ENCODE results near the gene TKFC.

Gene TKFC

DNA sequence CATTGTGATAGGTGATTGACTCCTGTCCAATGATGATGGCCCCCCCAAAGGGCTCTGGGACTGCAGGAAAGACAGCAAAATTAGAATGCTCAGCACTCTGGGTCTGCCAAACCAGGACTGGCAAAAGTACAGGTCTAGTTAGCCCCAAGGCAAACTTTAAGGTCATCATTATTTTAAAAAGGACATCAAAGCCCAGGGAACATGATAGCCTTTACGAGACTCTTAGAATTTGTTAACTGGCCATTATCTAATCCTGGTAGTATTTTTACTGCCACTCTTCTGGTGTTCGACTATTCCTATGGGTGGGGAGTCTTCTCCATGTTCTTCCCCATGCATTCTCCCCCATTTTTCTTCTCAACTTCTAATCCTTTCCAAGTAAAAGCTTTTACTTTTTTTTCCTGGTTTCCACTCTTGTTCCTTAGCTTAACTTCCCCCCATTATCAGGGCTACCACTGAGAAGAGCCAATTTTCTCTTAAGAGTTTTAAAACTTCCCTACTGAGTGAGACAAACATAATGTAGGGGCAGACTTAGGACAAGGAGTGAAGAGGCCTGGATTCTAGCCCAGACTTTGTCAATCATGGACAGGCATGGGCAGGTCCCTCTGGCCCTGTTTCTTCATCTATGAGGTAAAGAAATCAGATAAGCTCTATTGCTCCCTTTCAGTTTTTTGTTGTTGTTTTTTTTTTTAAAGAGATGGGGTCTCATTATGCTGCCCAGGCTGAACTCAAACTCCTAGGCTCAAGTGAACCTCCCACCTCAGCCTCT lies 7.2 kb upstream of the TKFC start:
- DNase-seq, result no peak

DNA sequence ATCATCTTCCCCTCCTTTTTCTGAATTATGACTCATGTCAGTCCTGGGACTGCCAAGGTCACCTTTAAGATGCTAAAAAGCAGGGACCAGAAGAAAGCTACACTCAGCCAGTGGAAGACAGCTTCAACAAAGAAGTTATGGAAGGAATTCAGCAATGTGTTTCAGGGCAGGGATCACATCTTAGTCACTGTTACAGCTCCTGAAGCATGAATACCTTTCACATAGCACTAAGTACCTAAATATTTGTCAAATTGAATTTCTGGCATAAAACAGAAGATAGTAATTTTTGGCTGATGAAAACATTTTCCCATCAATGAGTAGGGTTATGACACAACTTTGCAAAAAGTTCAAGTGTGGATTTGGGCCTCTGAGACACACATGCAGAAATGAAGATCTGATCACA lies 5.4 kb upstream of the TKFC start:
- DNase-seq, result no peak

GRCh38 chr11:61328351-61328750 lies 4.7 kb upstream of the TKFC start:
- DNase-seq, result no peak

DNA sequence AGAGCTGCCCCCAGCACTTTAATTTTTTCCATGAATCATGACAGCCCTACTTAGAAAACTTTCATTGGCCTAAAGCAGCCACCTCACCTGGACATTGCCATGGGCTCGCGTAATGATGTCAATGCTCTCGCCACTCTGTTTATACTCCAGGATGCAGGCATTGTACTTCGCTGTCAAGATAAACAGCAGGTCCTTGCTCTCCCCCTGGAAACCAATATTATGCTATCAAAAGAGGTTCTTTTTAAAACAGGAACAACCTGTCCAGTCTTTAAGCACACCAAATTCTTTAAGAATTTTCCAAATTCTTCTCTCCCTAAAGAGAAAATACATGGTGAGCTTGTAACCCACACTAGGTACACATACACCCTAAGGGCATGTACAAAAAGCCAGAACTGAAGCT lies 3.2 kb upstream of the TKFC start:
- DNase-seq, result no peak

DNA sequence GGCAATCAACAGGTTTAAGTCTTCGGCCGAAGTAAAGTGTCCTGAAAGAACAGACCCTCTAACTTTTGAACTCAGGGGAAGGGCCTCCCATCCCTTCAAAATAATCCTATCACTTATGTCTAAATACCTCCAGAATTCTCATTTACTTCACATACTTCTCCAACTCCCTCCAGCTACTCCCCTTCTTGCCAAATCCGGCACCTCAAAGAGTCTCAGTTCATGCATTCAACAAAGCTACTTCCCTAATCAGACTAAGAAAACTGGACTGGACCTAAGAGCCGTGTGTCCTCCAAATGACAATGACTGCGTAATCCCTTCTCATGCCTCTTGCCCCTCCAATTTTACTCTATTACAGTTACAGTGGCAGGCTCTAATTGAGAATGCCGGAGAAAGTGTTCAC lies 1.4 kb upstream of the TKFC start:
- peak; percentile 8 for DNase-seq

- no peak for DNase-seq
Measured at GRCh38 chr11:61332281-61332796, 689 bp upstream of the TKFC start.

DNA sequence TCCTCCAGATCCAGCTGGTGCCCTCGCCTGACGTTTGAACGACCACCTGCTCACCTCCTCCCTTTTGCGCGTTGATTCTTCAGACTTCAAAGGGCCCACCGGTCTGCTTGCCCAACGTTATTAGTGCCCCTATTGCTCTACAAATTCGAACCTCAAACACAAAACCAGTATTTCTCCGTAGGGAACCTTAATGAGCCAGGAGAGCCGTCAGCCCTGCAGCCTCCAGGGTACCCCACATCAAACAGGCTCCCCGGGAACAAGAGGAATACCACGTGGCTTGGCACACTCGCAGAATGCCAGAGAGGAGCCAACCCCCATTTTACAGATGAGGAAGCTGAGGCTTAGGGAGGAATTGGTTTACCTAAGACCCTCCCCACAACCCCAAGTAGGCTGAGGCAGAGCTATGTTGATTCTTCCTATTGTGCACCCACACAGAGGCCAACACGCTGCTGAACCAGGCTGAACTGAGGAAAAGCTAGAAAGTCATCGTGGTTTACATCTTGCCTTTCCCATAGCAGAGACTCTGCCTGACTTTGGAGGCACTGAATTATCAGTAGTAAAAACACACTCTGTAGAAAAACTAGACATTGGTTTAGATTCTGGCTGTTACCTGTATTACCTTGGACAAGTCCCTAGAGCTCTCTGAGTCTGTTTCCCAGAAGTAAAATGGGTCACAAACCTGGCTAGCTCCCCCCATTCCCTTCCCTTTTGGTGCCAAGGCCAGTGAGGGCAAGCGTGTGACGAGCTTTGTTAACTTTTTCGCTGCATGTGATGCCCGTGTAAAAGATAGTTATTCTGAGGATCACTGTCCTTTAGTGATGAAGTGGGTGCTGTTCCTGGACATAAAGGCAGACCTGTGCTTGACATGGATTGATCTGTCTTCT lies 764 bp downstream of the TKFC start:
- no peak for DNase-seq

DNA sequence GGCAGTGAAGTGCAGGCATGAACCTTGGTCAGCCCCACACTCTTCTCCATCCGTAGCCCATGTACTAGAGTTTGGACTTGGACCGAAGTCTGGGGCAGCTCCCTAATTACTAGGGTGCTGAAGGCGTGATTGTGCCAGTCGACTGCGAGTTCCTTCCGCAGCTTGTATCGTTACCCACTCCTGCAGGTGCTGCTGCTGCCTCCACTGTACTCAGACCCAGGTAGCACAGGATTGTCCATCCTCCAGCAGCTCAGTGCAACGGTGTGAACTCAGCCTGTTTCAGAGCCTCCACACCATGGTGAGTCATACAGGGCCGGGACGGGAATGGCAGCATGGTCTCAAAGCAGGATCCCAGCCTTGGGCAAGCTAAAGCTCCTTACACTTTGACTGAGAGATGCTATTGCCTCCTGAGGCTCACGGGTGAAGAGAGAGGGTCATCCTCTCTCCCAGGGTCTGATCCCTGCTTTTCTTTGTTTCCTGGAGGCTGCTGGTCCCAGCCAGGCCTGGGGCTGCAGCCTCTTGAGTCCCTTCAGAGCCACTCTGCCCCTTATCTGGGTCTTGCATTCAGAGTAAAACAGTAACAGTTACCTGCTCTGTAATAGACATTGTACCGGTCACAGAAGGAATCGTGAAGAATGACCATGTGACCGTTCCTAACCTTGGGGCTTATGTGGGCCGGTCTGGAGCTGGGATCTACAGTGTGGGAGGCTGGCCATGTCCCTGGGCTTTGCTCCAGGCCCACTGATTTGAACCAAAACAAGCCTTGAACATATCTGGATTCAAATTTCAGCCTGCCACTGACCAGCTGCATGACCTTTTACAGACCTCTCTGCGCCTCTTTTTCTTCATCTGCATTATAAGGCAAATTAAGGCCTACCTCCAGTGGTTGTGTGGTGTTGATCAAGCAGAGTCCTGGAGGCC lies 1.7 kb downstream of the TKFC start:
- no peak for DNase-seq

GRCh38 chr11:61335355-61335710 lies 2.3 kb downstream of the TKFC start:
- no peak for DNase-seq

GRCh38 chr11:61336171-61336935 lies 3.3 kb downstream of the TKFC start:
- no peak for DNase-seq

DNA sequence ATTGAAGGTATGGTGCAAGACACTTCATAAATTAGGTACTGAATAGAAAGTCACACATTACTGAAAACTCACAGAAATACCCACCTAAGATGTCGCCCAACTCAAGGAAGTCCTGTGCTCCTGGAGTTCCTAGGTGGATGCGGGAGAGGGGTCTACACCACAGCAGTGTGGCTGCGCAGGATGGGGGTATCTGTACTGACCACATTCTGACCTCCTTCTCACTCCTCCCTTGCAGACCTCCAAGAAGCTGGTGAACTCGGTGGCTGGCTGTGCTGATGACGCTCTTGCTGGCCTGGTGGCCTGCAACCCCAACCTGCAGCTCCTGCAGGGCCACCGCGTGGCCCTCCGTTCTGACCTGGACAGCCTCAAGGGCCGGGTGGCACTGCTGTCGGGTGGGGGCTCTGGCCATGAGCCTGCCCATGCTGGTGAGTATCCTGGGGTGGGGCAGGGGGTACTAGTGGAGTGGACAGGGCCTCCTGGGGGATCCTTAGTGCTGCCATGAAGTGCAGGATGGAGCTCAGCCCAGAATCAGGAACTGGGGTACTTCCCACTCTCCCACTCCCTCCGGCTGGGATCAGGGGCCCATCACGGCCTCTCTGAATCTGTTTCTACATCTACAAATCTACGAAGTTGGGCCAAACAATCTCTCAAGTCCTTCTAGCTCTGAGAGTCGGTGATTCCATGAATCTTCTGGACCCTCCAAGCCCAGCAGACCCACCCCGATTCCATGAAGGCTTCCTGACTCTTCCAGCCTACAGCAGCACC lies 4.9 kb downstream of the TKFC start:
- no peak for DNase-seq

DNA sequence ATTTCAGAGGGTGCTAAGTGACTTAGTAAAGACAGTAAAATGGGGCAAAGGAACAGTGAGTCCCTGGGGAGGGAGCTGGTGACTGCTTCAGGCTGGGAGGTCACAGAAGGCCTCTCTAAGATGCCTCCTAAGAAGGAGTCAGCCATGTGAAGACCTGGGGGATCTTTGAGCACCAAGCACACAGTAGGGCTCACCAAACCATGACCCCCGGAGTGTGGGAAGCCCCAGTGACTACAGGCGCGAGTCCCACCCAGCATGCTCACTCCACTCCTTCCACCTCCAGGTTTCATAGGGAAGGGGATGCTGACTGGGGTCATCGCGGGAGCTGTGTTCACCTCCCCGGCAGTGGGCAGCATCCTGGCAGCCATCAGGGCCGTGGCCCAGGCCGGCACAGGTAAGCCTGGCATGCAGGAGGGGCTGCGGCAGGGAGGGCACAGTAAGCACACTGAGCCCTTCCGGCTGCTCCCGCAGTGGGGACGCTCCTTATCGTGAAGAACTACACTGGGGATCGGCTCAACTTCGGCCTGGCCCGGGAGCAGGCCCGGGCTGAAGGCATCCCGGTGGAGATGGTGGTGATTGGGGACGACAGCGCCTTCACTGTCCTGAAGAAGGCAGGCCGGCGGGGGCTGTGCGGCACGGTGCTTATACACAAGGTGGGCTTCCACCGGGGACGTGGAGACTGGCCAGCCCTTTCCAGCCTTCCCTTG lies 5.9 kb downstream of the TKFC start:
- no peak for DNase-seq

DNA sequence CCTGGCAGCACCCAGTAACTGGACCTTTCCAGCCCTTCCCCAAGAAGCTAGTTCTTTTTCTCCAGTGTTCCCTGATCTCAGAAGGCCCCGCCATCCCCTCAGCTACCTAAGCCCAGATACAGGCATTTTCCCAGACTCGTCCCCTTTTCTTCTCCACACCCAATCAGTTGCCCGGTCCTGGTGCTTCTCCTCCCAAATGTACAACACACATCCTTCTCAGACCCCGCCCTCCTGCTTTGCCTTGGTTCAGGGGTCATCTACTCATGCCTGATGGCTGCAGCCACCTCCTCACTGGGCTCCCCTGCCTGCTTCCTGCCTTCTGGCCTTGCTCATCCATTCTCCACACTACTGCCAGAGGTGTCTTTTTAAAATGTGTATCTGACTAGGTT lies 6.5 kb downstream of the TKFC start:
- no peak for DNase-seq

DNA sequence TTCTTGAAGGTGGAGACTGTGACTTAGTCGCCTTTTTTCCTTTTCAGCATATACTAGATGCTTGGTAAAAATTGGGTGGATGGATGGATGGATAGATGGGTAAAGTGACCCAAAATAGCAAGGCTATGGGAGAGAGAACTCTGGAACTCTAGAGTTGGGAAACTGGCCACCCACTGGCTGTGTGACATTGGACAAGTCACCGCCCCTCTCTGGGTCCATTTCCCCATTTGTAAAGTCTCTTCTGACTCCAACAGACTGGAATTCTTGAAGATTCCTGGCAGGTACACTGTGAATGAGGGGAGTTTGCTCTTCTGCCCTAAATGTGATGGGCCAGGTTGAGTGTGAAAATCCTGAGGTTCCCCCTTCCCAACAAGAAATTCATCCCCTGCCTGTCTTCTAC lies 8.0 kb downstream of the TKFC start:
- no peak for DNase-seq

DNA sequence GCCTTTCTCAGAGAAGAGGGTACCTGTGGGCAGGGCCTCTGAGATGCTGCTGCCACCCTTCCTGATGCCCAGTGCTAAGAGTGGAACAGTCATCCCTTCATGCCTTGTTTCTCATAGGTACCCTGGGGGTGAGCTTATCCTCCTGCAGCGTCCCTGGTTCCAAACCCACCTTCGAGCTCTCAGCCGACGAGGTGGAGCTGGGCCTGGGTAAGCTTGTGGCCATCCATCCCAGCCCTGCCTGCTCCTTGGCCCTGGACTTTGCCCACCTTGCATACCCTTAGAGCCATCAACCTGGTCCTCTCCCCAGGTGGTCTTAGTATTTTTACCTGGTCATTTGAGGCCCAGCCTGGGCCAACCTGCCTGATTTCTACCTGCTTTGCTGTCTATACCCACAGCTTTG lies 8.7 kb downstream of the TKFC start:
- no peak for DNase-seq

DNA sequence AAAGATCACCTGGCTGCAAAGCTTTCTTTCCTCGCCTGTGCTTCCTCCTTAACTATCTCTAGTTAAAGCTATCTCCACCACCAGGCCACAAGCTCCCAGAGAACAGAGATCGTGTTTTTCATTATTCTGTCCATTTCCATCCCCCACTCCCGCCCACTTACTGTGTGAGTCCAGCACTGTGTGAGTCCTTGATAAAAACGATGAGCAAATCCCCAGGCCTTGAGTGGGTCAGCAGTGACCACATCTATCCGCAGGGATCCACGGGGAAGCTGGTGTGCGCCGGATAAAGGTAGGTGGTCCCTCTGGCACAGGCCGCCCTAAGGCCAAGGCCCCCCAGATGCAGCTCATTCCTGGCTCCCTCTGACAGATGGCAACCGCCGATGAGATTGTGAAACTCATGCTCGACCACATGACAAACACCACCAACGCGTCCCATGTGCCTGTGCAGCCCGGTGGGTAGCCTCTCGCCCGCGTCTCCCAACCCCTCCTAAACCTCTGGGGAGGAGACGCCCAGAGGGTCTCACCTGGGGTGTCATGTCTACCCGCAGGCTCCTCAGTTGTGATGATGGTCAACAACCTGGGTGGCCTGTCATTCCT lies 9.3 kb downstream of the TKFC start:
- no peak for DNase-seq

DNA sequence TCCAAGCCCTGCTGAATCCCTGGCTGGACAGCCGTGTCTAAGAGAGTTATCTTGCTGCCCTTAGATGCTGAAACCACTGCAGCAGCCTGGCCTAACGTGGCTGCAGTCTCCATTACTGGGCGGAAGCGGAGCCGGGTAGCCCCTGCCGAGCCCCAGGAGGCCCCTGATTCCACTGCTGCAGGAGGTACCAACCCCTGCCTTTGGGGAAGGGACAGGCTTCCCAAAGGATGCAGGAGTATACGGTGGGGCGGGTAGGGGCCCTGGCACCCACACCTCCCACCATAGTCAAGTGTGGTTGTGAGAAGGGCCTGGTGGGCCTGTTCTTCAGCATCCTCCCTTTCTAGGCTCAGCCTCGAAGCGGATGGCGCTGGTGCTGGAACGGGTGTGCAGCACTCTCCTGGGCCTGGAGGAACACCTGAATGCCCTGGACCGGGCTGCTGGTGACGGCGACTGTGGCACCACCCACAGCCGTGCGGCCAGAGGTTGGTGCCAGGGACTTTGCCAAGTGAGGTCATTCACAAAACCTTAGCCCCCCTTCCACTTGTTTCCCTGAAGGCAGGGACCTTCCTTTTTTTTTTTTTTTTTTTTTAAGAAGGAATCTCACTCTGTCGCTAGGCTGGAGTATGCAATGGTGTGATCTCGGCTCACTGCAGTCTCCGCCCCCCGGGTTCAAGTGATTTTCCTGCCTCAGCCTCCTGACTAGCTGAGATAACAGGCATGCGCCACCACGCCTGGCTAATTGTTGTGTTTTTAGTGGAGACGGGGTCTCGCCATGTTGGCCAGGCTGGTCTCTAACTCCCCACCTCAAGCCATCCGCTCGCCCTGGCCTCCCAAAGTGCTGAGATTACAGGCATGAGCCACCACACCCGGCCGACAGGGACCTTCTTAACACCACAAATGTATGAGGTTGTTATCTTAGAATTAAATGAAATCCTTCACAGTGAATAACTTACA lies 11.0 kb downstream of the TKFC start:
- DNase-seq, result no peak

DNA sequence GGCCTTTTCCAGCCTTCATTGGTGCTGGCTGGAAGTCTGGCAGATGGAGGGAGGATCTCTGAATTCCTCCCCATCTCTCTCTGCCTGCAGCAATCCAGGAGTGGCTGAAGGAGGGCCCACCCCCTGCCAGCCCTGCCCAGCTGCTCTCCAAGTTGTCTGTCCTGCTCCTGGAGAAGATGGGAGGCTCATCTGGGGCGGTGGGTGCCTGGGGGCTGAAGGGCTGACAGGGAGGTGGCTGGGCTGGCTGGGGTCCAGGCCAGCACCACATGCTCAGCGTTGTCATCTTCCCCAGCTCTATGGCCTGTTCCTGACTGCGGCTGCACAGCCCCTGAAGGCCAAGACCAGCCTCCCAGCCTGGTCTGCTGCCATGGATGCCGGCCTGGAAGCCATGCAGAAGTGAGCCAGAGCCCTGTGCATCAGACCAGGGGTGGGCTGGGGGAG lies 12.2 kb downstream of the TKFC start:
- no peak for DNase-seq
